ENCODE results near the gene CDK6. TPM values are rescaled to one million over a fixed set of nuclear protein-coding genes. Genes with fewer than 3 reads are reported as not detected.

The CDK6 gene
- total RNA-seq, 1 experiment from 2014 or later, result 175 TPM

GRCh38 chr7:92697012-92697411 lies 139.4 kb downstream of the CDK6 start:
- Histone ChIP-seq H3K27me3 (replicated peaks; ENCODE audit: control insufficient read depth, insufficient read depth, low read length) (no peaks in the 10 kb centered on the region), H3K4me3 (ENCODE audit: low read depth, low read length) (no peak overlapping the region), H3K36me3 (ENCODE audit: control insufficient read depth, insufficient read depth, low read length) (no peaks in the 10 kb centered on the region), H3K9me3 (no peaks in the 10 kb centered on the region), H3K4me1 (peaks cover 76% of the 10 kb centered on the region)
- no peak for DNase-seq
- H3K9me3 Mint-ChIP-seq (ENCODE audit: unreplicated experiment), result no peaks in the 10 kb centered on the region
- peaks cover 43% of the 10 kb centered on the region for H3K4me1 Mint-ChIP-seq (ENCODE audit: low read depth, unreplicated experiment)
- peaks cover 58% of the 10 kb centered on the region for H3K36me3 Mint-ChIP-seq (ENCODE audit: insufficient read depth, unreplicated experiment)
- H3K27me3 Mint-ChIP-seq (ENCODE audit: insufficient read depth, unreplicated experiment), result no peaks in the 10 kb centered on the region
- intact Hi-C loops (cut with micrococcal nuclease; ENCODE audit: unreplicated experiment), result loop anchor here (5.0 kb wide), 2 partner anchors 510 to 535 kb away; partner anchors contain the start of gene VPS50
- POLR2A ChIA-PET, result no interaction called here
- peak overlapping the region; percentile 76 for H3K4me3 Mint-ChIP-seq (ENCODE audit: unreplicated experiment)
- no peak for TF ChIP-seq CTCF (IDR thresholded peaks at IDR 0.05; ENCODE audit: insufficient read depth in 1 of 2, low read depth in 1 of 2, low read length in 1 of 2, severe bottlenecking in 1 of 2, unreplicated experiment in 1 of 2)
- BruUV-seq (replicated peaks), result no TSS peak
- peak overlapping the region; percentile 89 for H3K27ac Mint-ChIP-seq (ENCODE audit: unreplicated experiment)
- CTCF ChIA-PET, result interaction anchor here (2.7 kb wide), 1 partner anchor 136 kb away, joined by 30 read pairs; no protein-coding TSS in a partner anchor

GRCh38 chr7:92696584-92696983 lies 139.8 kb downstream of the CDK6 start:
- peak overlapping the region; percentile 89 for H3K27ac Mint-ChIP-seq (ENCODE audit: unreplicated experiment)
- no peaks in the 10 kb centered on the region for H3K9me3 ChIP-seq

More at GRCh38 chr7:92696584-92696983, 139.8 kb downstream of the CDK6 start:
- POLR2A ChIA-PET, result interaction anchor here (2.1 kb wide), 1 partner anchor 136 kb away, joined by 17 read pairs; no protein-coding TSS in a partner anchor
- H3K4me1 Mint-ChIP-seq (ENCODE audit: low read depth, unreplicated experiment), result peaks cover 43% of the 10 kb centered on the region
- Histone ChIP-seq H3K36me3 (ENCODE audit: control insufficient read depth, insufficient read depth, low read length) (no peaks in the 10 kb centered on the region), H3K4me1 (peaks cover 81% of the 10 kb centered on the region), H3K4me3 (ENCODE audit: low read depth, low read length) (peak overlapping the region; percentile 29), H3K27me3 (replicated peaks; ENCODE audit: control insufficient read depth, insufficient read depth, low read length) (no peaks in the 10 kb centered on the region)
- H3K27me3 Mint-ChIP-seq (ENCODE audit: insufficient read depth, unreplicated experiment), result no peaks in the 10 kb centered on the region
- peak overlapping the region; percentile 76 for H3K4me3 Mint-ChIP-seq (ENCODE audit: unreplicated experiment)
- intact Hi-C loops (cut with micrococcal nuclease; ENCODE audit: unreplicated experiment), result loop anchor here (5.0 kb wide), 2 partner anchors 511 to 536 kb away; partner anchors contain the start of gene VPS50
- BruUV-seq (replicated peaks), result no TSS peak
- no peak for DNase-seq
- H3K36me3 Mint-ChIP-seq (ENCODE audit: insufficient read depth, unreplicated experiment), result peaks cover 61% of the 10 kb centered on the region
- no peak for TF ChIP-seq CTCF (IDR thresholded peaks at IDR 0.05; ENCODE audit: insufficient read depth in 1 of 2, low read depth in 1 of 2, low read length in 1 of 2, severe bottlenecking in 1 of 2, unreplicated experiment in 1 of 2)
- no peaks in the 10 kb centered on the region for H3K9me3 Mint-ChIP-seq (ENCODE audit: unreplicated experiment)
- CTCF ChIA-PET, result interaction anchor here (2.7 kb wide), 1 partner anchor 136 kb away, joined by 30 read pairs; no protein-coding TSS in a partner anchor
